ENCODE data around the gene SCUBE1.

Gene SCUBE1

DNA sequence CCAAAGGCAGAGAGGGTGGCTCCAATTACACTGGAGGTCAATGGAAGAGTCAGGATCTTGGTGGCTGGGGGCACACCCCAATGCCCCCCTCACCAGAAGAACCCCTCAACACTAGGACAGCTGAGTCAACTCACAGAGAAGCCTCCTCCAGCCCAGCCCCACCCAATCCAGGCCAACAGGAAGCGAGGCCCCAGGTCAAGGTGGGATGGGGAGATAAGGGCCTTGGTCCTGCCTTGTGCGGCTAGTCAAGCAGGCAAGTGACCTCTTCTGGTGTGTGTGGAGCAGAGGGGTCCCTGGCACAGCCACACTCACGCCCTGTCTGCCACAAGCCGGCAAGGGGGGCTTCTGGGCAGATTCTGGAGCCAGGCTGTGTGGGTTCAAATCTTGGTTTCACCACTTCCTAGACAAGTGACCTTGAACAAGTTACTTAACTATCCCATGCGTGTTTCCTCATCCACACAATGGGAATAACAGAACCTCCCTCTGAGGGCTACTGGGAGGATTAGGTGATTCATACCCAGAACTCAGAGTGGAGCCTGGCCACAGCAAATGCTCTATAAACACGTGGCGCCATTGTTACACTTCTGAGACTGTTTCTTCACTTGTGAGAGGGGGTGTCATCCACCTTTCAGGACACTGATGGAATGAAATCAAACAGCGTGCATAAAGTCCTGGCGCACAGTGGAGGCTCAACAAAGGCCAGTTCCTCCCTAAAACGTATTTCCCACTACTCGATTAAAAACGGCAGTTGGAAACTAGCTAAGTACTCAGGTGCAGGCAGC lies 159.5 kb downstream of the SCUBE1 start:
- no peak overlapping the region for H3K4me3 ChIP-seq (ENCODE audit: low read depth in 1 of 2, low read length in 2 of 2)
- no peaks in the 10 kb centered on the region for H3K9me3 ChIP-seq (ENCODE audit: control insufficient read depth in 1 of 2, low read length in 2 of 2)
- H3K27me3 ChIP-seq (ENCODE audit: low read depth, low read length), result no peaks in the 10 kb centered on the region
- peaks cover 0 to 14% of the 10 kb centered on the region in 2 donors for H3K4me1 ChIP-seq (ENCODE audit: control insufficient read depth in 1 of 2, insufficient read depth in 2 of 2, low read length in 2 of 2)
- peaks cover 4 to 22% of the 10 kb centered on the region in 2 donors for H3K36me3 ChIP-seq (ENCODE audit: control insufficient read depth in 1 of 2, insufficient read depth in 2 of 2, low read length in 2 of 2)
- no peak overlapping the region for H3K27ac ChIP-seq (ENCODE audit: low read length)

GRCh38 chr22:43182726-43183125 lies 160.4 kb downstream of the SCUBE1 start:
- no peak overlapping the region for H3K27ac ChIP-seq (ENCODE audit: low read length)
- H3K4me3 ChIP-seq (ENCODE audit: low read depth in 1 of 2, low read length in 2 of 2), result no peak overlapping the region
- no peaks in the 10 kb centered on the region for H3K9me3 ChIP-seq (ENCODE audit: control insufficient read depth in 1 of 2, low read length in 2 of 2)
- H3K4me1 ChIP-seq (ENCODE audit: control insufficient read depth in 1 of 2, insufficient read depth in 2 of 2, low read length in 2 of 2), result peaks cover 0 to 11% of the 10 kb centered on the region in 2 donors
- no peaks in the 10 kb centered on the region for H3K27me3 ChIP-seq (ENCODE audit: low read depth, low read length)
- peaks cover 5 to 25% of the 10 kb centered on the region in 2 donors for H3K36me3 ChIP-seq (ENCODE audit: control insufficient read depth in 1 of 2, insufficient read depth in 2 of 2, low read length in 2 of 2)

- Histone ChIP-seq H3K36me3 (ENCODE audit: control insufficient read depth in 1 of 2, insufficient read depth in 2 of 2, low read length in 2 of 2) (peaks cover 5 to 25% of the 10 kb centered on the region in 2 donors), H3K9me3 (ENCODE audit: control insufficient read depth in 1 of 2, low read length in 2 of 2) (no peaks in the 10 kb centered on the region), H3K27me3 (ENCODE audit: low read depth, low read length) (no peaks in the 10 kb centered on the region), H3K4me1 (ENCODE audit: control insufficient read depth in 1 of 2, insufficient read depth in 2 of 2, low read length in 2 of 2) (peaks cover 0 to 11% of the 10 kb centered on the region in 2 donors), H3K27ac (ENCODE audit: low read length) (no peak overlapping the region), H3K4me3 (ENCODE audit: low read depth in 1 of 2, low read length in 2 of 2) (no peak overlapping the region)
These were observed 161.1 kb downstream of the SCUBE1 start for GRCh38 chr22:43182118-43182517.

DNA sequence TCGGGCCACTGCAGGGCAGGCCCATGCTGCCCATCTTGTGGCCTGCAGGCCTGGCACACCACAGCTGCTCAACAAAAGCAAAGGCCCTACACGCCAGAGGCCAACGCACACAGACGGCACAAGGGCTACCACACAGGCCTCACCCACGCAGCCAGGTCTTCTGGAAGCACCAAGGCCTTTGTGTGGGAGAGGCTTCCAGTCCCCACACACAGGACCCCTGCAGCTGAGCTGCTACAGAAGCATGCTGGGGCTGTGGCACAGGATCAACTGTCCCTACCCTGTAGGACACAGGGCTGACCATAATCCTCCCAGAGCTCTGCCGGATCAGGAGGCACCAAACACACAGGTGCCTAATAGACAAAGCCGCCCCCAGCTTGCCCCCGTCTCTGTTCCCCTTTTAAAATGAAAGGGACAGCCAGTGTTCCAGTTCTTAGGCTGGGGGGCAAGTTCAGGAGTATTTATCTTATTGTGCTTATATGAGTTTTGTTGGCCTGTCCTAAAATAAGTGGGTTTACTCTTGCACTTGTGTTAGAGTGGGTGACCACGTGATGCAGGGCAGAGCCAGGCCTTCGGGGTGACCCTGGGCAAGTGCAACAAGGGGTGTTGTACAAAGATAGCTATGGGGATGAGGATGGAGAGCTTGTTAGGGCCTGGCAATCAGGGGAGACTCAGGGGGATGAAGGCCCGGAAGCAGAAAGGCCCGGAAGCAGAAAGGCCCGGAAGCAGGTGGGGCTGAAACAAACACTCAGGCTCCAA lies 161.7 kb downstream of the SCUBE1 start:
- no peak overlapping the region for H3K4me3 ChIP-seq (ENCODE audit: low read depth in 1 of 2, low read length in 2 of 2)
- H3K27me3 ChIP-seq (ENCODE audit: low read depth, low read length), result no peaks in the 10 kb centered on the region
- H3K27ac ChIP-seq (ENCODE audit: low read length), result no peak overlapping the region
- no peaks in the 10 kb centered on the region for H3K9me3 ChIP-seq (ENCODE audit: control insufficient read depth in 1 of 2, low read length in 2 of 2)
- peaks cover 0 to 11% of the 10 kb centered on the region in 2 donors for H3K4me1 ChIP-seq (ENCODE audit: control insufficient read depth in 1 of 2, insufficient read depth in 2 of 2, low read length in 2 of 2)
- H3K36me3 ChIP-seq (ENCODE audit: control insufficient read depth in 1 of 2, insufficient read depth in 2 of 2, low read length in 2 of 2), result peaks cover 5 to 30% of the 10 kb centered on the region in 2 donors

DNA sequence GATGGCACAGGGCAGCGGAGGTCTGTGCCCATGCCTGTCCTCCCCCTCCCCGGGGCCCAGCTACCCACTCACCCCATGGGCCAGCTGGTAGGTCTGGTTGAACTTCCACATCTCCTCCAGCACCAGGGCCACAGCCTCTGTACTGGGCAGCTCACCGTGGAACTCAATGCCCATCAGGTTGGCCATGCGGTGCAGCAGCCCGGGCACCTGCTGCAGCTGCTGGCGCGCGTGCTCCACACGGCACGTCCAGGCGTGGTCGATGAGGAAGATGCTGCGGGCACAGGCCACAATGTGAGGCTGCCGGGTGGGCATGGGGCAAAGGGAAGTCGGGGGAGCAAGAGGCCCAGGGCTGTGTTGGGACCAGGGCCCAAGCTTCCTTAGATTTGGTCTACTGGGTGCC lies 162.5 kb downstream of the SCUBE1 start:
- no peaks in the 10 kb centered on the region for H3K9me3 ChIP-seq (ENCODE audit: control insufficient read depth in 1 of 2, low read length in 2 of 2)
- no peak overlapping the region for H3K27ac ChIP-seq (ENCODE audit: low read length)
- H3K27me3 ChIP-seq (ENCODE audit: low read depth, low read length), result no peaks in the 10 kb centered on the region
- peaks cover 0 to 4% of the 10 kb centered on the region in 2 donors for H3K4me1 ChIP-seq (ENCODE audit: control insufficient read depth in 1 of 2, insufficient read depth in 2 of 2, low read length in 2 of 2)
- H3K4me3 ChIP-seq (ENCODE audit: low read depth in 1 of 2, low read length in 2 of 2), result no peak overlapping the region
- peaks cover 5 to 35% of the 10 kb centered on the region in 2 donors for H3K36me3 ChIP-seq (ENCODE audit: control insufficient read depth in 1 of 2, insufficient read depth in 2 of 2, low read length in 2 of 2)

DNA sequence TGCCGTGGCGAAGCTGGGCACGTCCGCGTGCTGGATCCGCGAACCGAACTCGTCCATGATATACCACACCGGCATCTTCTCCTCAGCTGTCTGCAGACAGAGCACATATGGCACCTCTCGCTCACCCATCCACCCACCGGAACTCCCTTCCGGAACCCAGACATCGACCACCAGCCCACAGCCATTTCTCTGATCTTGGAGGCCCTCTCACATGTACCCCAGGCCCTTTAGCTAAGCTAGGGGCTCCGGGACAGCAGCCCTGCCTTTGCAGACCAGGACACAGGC lies 163.3 kb downstream of the SCUBE1 start:
- no peak overlapping the region for H3K4me3 ChIP-seq (ENCODE audit: low read depth in 1 of 2, low read length in 2 of 2)
- no peak overlapping the region for H3K27ac ChIP-seq (ENCODE audit: low read length)
- no peaks in the 10 kb centered on the region for H3K4me1 ChIP-seq (ENCODE audit: control insufficient read depth in 1 of 2, insufficient read depth in 2 of 2, low read length in 2 of 2)
- H3K27me3 ChIP-seq (ENCODE audit: low read depth, low read length), result no peaks in the 10 kb centered on the region
- H3K9me3 ChIP-seq (ENCODE audit: control insufficient read depth in 1 of 2, low read length in 2 of 2), result no peaks in the 10 kb centered on the region
- peaks cover 5 to 41% of the 10 kb centered on the region in 2 donors for H3K36me3 ChIP-seq (ENCODE audit: control insufficient read depth in 1 of 2, insufficient read depth in 2 of 2, low read length in 2 of 2)

DNA sequence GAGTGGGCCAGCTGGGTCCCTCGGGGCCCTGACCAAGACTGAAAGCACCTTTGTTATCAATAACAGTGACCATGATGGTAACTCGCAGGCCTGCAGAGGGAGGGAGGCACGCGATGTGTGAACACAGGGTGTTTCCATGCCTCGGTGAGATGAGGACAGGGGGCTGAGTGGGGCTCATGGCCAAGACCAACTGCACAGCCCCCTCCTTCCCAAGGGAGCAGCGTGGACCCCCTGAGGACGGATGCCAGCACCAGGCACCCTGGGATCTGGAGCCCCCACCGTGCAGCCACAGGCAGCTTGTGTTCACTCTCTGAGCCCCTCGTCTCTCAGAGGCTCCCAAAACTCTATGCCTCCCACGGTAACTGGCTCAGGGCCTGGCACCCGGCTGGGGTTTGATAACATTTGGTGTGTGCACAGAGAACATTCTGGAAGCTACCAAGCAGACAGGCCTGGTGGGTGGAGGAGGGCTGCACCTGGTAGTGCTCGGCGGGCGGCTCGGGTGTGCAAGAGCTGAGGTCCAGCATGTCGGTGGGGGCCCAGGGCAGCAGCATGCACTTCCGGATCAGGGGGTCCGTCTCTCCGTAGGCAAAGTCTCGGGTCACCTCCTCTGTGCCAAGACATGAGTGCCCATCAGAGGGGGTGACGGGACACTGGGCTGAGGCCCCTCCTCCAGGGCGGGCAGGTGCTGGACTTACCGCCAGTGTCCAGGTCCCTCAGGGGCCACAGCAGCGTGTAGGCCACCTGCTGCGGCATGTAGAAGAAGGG lies 163.8 kb downstream of the SCUBE1 start:
- Histone ChIP-seq H3K9me3 (ENCODE audit: control insufficient read depth in 1 of 2, low read length in 2 of 2) (no peaks in the 10 kb centered on the region), H3K4me3 (ENCODE audit: low read depth in 1 of 2, low read length in 2 of 2) (no peak overlapping the region), H3K27ac (ENCODE audit: low read length) (no peak overlapping the region), H3K27me3 (ENCODE audit: low read depth, low read length) (no peaks in the 10 kb centered on the region), H3K4me1 (ENCODE audit: control insufficient read depth in 1 of 2, insufficient read depth in 2 of 2, low read length in 2 of 2) (no peaks in the 10 kb centered on the region), H3K36me3 (ENCODE audit: control insufficient read depth in 1 of 2, insufficient read depth in 2 of 2, low read length in 2 of 2) (peaks cover 5 to 45% of the 10 kb centered on the region in 2 donors)

- Histone ChIP-seq H3K9me3 (ENCODE audit: control insufficient read depth in 1 of 2, low read length in 2 of 2) (no peaks in the 10 kb centered on the region), H3K4me1 (ENCODE audit: control insufficient read depth in 1 of 2, insufficient read depth in 2 of 2, low read length in 2 of 2) (no peaks in the 10 kb centered on the region), H3K36me3 (ENCODE audit: control insufficient read depth in 1 of 2, insufficient read depth in 2 of 2, low read length in 2 of 2) (peaks cover 12 to 58% of the 10 kb centered on the region in 2 donors), H3K27ac (ENCODE audit: low read length) (no peak overlapping the region), H3K4me3 (ENCODE audit: low read depth in 1 of 2, low read length in 2 of 2) (no peak overlapping the region), H3K27me3 (ENCODE audit: low read depth, low read length) (no peaks in the 10 kb centered on the region)
These were observed 165.7 kb downstream of the SCUBE1 start for GRCh38 chr22:43177479-43177878.

GRCh38 chr22:43176090-43176489 lies 167.1 kb downstream of the SCUBE1 start:
- no peaks in the 10 kb centered on the region for H3K4me1 ChIP-seq (ENCODE audit: control insufficient read depth in 1 of 2, insufficient read depth in 2 of 2, low read length in 2 of 2)
- no peak overlapping the region for H3K27ac ChIP-seq (ENCODE audit: low read length)
- no peaks in the 10 kb centered on the region for H3K27me3 ChIP-seq (ENCODE audit: low read depth, low read length)
- H3K36me3 ChIP-seq (ENCODE audit: control insufficient read depth in 1 of 2, insufficient read depth in 2 of 2, low read length in 2 of 2), result peaks cover 12 to 71% of the 10 kb centered on the region in 2 donors
- no peak overlapping the region for H3K4me3 ChIP-seq (ENCODE audit: low read depth in 1 of 2, low read length in 2 of 2)
- H3K9me3 ChIP-seq (ENCODE audit: control insufficient read depth in 1 of 2, low read length in 2 of 2), result no peaks in the 10 kb centered on the region

- Histone ChIP-seq H3K4me3 (ENCODE audit: low read depth in 1 of 2, low read length in 2 of 2) (no peak overlapping the region), H3K27ac (ENCODE audit: low read length) (no peak overlapping the region), H3K36me3 (ENCODE audit: control insufficient read depth in 1 of 2, insufficient read depth in 2 of 2, low read length in 2 of 2) (peaks cover 15 to 78% of the 10 kb centered on the region in 2 donors), H3K27me3 (ENCODE audit: low read depth, low read length) (no peaks in the 10 kb centered on the region), H3K9me3 (ENCODE audit: control insufficient read depth in 1 of 2, low read length in 2 of 2) (no peaks in the 10 kb centered on the region), H3K4me1 (ENCODE audit: control insufficient read depth in 1 of 2, insufficient read depth in 2 of 2, low read length in 2 of 2) (no peaks in the 10 kb centered on the region)
These were observed 168.1 kb downstream of the SCUBE1 start for GRCh38 chr22:43174941-43175531.

Measured in muscle layer of duodenum (tissue), 2 donors.